GM23248 (cell line): ENCODE data around the gene CDH1.

ENCODE experiments used
- EZH2 ChIP-seq: fragments of 200-600 bp; sonication (generic); IDR thresholded peaks from 2 replicates; pipeline ENCODE4 v1.6.1; 2018; ENCODE audit warnings: antibody characterized with exemption, mild to moderate bottlenecking; ENCODE audit not compliant: insufficient read depth, poor library complexity, severe bottlenecking
- EZH2phosphoT487 ChIP-seq: fragments of 200-600 bp; sonication (generic); IDR thresholded peaks from 2 replicates; pipeline ENCODE4 v1.6.1; 2018; ENCODE audit warnings: antibody characterized with exemption, moderate library complexity, mild to moderate bottlenecking, low read depth; ENCODE audit not compliant: insufficient read depth

DNA sequence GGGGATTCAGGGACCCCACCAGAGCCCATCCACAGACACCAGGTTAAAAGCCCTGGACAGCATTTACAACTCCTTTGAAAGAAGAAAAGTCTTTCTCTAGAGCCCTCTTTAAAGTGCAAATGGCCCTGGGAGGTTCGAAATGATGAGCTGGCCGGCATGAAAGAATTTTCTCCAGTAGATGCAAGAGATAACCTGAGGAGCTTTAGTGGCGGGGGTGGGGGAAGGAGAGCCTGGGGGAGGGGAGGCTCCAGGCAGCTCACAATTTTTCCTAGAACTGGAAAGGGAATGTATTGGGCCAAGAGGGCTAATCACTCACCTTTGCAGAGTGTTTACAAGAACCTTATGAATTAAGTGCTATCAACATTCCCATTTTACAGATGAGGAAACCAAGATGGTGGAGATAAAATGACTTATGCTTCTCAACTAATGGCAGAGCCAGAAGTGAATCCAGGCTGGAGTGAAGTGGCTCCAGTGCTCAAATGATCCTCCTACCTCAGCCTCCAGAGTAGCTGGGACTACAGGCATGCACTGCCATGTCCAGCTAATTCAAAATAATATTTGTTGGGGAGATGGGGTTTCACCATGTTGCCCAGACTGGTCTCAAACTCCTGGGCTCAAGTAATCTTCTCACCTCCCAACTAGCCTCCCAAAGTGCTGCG, 4.2 kb upstream of the CDH1 start:
- TF ChIP-seq EZH2 (no peak), EZH2phosphoT487 (no peak)
